ENCODE data around the gene CENPC. TPM values are rescaled to one million over a fixed set of nuclear protein-coding genes. Genes with fewer than 3 reads are reported as not detected.

Gene CENPC
- polyA plus RNA-seq, 1 of the 3 experiments (the other 2 are of a cell fraction), result 2.2 TPM

- DNase-seq, result no peak
- no peaks in the 10 kb centered on the region for H3K36me3 ChIP-seq (replicated peaks in 1 of 2; ENCODE audit: control insufficient read depth in 1 of 2, insufficient read depth in 2 of 2, low read length in 1 of 2)
- H3K9ac ChIP-seq, result no peak overlapping the region
- 48% methylated on average over 2 of the region's 2 CpGs for WGBS (ENCODE audit: low lambda C conversion rate)
- H3K27ac ChIP-seq (ENCODE audit: low read depth in 2 of 2, low read length in 1 of 2), result no peak overlapping the region
- H3K4me2 ChIP-seq, result no peak overlapping the region
- ChIA-PET CTCF (interaction anchor here (1.2 kb wide), 2 partner anchors 9 to 23 kb away, joined by 3 to 4 read pairs; no protein-coding TSS in a partner anchor), POLR2A (no interaction called here)
- H3K4me3 ChIP-seq (ENCODE audit: low read depth in 2 of 2, low read length in 1 of 2), result no peak overlapping the region
- H2AFZ ChIP-seq (ENCODE audit: low read depth), result no peak overlapping the region
- no peaks in the 10 kb centered on the region for H4K20me1 ChIP-seq (ENCODE audit: insufficient read depth)
- no peaks in the 10 kb centered on the region for H3K9me2 ChIP-seq
- TF ChIP-seq MAX (IDR thresholded peaks at IDR 0.05; ENCODE audit: low read depth) (no peak), EZH2phosphoT487 (IDR thresholded peaks at IDR 0.05; ENCODE audit: borderline replicate concordance, low read depth) (no peak), TCF12 (IDR thresholded peaks at IDR 0.05) (no peak), EP300 (IDR thresholded peaks at IDR 0.05; ENCODE audit: borderline replicate concordance in 1 of 2, low read depth in 1 of 2, low read length in 1 of 2) (no peak), CHD2 (IDR thresholded peaks at IDR 0.05; ENCODE audit: low read length, partially characterized antibody) (no peak), FOXJ3 (CRISPR knock-in tag; IDR thresholded peaks at IDR 0.05) (no peak), POLR2AphosphoS5 (IDR thresholded peaks at IDR 0.05; ENCODE audit: low read depth, low read length) (no peak), ZBTB33 (IDR thresholded peaks at IDR 0.05; ENCODE audit: borderline replicate concordance, low read depth) (no peak), SIN3A (IDR thresholded peaks at IDR 0.05; ENCODE audit: borderline replicate concordance, low read depth, low read length) (no peak)
- no peaks in the 10 kb centered on the region for H3K79me2 ChIP-seq (ENCODE audit: insufficient read depth)
- H3K27me3 ChIP-seq (ENCODE audit: insufficient read depth), result no peaks in the 10 kb centered on the region
- H3F3A ChIP-seq (replicated peaks; ENCODE audit: insufficient read depth), result no peaks in the 10 kb centered on the region
- H3K9me3 ChIP-seq, result no peaks in the 10 kb centered on the region
- H3K4me1 ChIP-seq (ENCODE audit: control insufficient read depth in 1 of 2, insufficient read depth in 2 of 2, low read depth in 1 of 2, low read length in 1 of 2), result no peaks in the 10 kb centered on the region
Measured at GRCh38 chr4:67581913-67582312, 36.6 kb upstream of the CENPC start.

DNA sequence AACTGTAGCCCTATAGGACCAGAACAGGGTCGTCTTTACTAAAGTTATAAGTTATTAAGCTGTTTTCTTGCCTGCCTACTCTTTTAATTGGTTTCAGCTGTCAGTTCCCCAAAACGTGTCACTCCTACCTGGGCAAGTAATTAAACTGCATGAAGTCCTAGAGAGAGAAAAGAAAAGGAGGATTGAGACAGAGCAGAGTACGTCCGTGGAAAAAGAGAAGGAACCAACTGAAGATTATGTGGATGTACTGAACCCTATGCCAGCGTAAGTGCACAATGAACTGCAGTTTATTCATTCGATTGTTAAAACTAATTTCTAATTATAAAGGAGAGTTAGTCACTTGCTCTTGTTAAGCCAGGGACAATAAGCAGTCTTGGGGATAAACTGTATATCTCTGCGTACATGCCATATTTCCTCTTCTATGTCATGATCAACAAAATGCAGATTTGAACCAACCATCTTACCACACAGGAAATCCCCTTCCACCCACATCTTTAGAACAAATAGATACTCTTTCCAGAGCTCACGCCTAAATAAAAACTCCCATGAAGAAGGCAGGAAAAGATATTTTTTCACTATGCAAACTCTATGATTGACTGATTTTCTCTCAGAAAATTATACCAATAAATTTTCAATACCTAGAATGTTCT is 36.0 kb upstream of the CENPC start:
- H3K4me3 ChIP-seq (ENCODE audit: low read depth in 2 of 2, low read length in 1 of 2), result no peak overlapping the region
- no peaks in the 10 kb centered on the region for H3K9me3 ChIP-seq
- no peak for DNase-seq
- no peak overlapping the region for H3K27ac ChIP-seq (ENCODE audit: low read depth in 2 of 2, low read length in 1 of 2)
- no peaks in the 10 kb centered on the region for H3K79me2 ChIP-seq (ENCODE audit: insufficient read depth)
- no peaks in the 10 kb centered on the region for H4K20me1 ChIP-seq (ENCODE audit: insufficient read depth)
- no peaks in the 10 kb centered on the region for H3F3A ChIP-seq (replicated peaks; ENCODE audit: insufficient read depth)
- CTCF ChIA-PET, result interaction anchor here (1.2 kb wide), 2 partner anchors 8 to 24 kb away, joined by 3 to 4 read pairs; no protein-coding TSS in a partner anchor
- H3K9me2 ChIP-seq, result no peaks in the 10 kb centered on the region
- H2AFZ ChIP-seq (ENCODE audit: low read depth), result no peak overlapping the region
- POLR2A ChIA-PET, result no interaction called here
- H3K9ac ChIP-seq, result no peak overlapping the region
- 74% methylated on average over 8 of the region's 8 CpGs for WGBS (ENCODE audit: low lambda C conversion rate)
- TF ChIP-seq SIN3A (IDR thresholded peaks at IDR 0.05; ENCODE audit: borderline replicate concordance, low read depth, low read length), result no peak
- no peaks in the 10 kb centered on the region for H3K27me3 ChIP-seq (ENCODE audit: insufficient read depth)
- H3K4me1 ChIP-seq (ENCODE audit: control insufficient read depth in 1 of 2, insufficient read depth in 2 of 2, low read depth in 1 of 2, low read length in 1 of 2), result no peaks in the 10 kb centered on the region
- H3K4me2 ChIP-seq, result no peak overlapping the region
- no peaks in the 10 kb centered on the region for H3K36me3 ChIP-seq (replicated peaks in 1 of 2; ENCODE audit: control insufficient read depth in 1 of 2, insufficient read depth in 2 of 2, low read length in 1 of 2)

Data from SK-N-SH (cell line).